BJ (cell line): ENCODE data around the gene DHRS4. TPM values are rescaled to one million over a fixed set of nuclear protein-coding genes. Genes with fewer than 3 reads are reported as not detected.

Experiments
- CTCF ChIA-PET: fragments of 350-600 bp; formaldehyde crosslinking; extraction: SDS; loops from one replicate; lab custom pipeline; 2021; ENCODE audit warnings: antibody characterized with exemption, inconsistent platforms; lab: Yijun Ruan, JAX
- POLR2A ChIA-PET: fragments of 300-600 bp; sonication (Branson Sonifier 250); formaldehyde crosslinking; extraction: SDS; loops from one replicate; lab custom pipeline; 2021; ENCODE audit warnings: antibody characterized with exemption; lab: Charles Lee
- DNase-seq: peaks from one replicate; pipeline ENCODE4 v3.0.0-alpha.2; 2011; ENCODE audit warnings: low read depth
- H3K27me3 ChIP-seq: 2 replicates; pipeline ENCODE4 v1.6.0; 2011; ENCODE audit warnings: low read length; ENCODE audit not compliant: control insufficient read depth, insufficient read depth
- H3K36me3 ChIP-seq: 2 replicates; pipeline ENCODE4 v1.5.1; 2011; ENCODE audit warnings: low read length; ENCODE audit not compliant: control insufficient read depth, insufficient read depth
- H3K4me3 ChIP-seq: 2 replicates; pipeline ENCODE4 v1.5.1; 2011; ENCODE audit warnings: low read depth, mild to moderate bottlenecking, control low read depth, low read length
- CTCF ChIP-seq: IDR thresholded peaks from 2 replicates; pipeline ENCODE4 v1.5.1; 2011; ENCODE audit warnings: low read depth, mild to moderate bottlenecking, control low read depth, inconsistent platforms, low read length, moderate library complexity; ENCODE audit not compliant: insufficient read depth
- polyA plus RNA-seq: library from polyadenylated mRNA; depleted of rRNA; stranded (reverse); fragments of >200 nt; gene quantifications from 2 replicates; pipeline ENCODE4 v1.2.3, GENCODE V29; 2011

The DHRS4 gene
- polyA plus RNA-seq, 1 experiment: 24.7 TPM

GRCh38 chr14:23929136-23929535, 24.4 kb upstream of the DHRS4 start:
- CTCF ChIA-PET: interaction anchor here (0.9 to 3.0 kb wide), 4 partner anchors 19 to 340 kb away, joined by 3 to 39 read pairs (median 8); partner anchors contain the start of gene DHRS4
- H3K36me3 ChIP-seq: no peaks in the 10 kb centered on the region
- H3K4me3 ChIP-seq: no peak overlapping the region
- POLR2A ChIA-PET: no interaction called here
- no peak for DNase-seq
- no peaks in the 10 kb centered on the region; the same call in 1 of the 2 replicates for H3K27me3 ChIP-seq
- no peak for TF ChIP-seq CTCF

DNA sequence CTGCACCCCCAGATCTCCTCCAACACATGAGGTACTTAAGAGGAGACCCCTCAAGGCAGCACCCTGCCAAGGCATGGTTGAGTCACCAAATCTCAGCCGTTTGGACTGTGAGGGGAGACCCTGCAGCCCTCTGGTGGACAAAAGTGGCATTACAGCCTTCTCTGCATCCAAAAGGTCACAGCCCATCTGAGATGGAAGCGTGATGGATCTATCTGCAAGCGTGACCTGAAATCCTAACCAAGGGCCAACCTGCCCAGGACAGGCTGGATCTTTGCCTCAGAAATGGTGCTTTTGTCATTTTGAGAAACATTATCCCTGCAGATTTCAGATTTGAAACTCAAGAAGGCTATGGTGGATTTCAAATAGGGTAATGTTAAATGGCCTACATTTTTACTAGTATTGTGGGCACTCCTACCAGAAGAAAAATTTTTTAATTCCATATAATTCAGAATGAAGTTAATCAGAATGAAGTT, 23.7 kb upstream of the DHRS4 start:
- ChIA-PET POLR2A (no interaction called here), CTCF (interaction anchor here (0.8 to 3.0 kb wide), 16 partner anchors 9 to 341 kb away, joined by 3 to 39 read pairs (median 4); partner anchors contain the start of genes DHRS2 and DHRS4)
- DNase-seq: no peak
- no peaks in the 10 kb centered on the region for H3K36me3 ChIP-seq
- no peaks in the 10 kb centered on the region; the same call in 1 of the 2 replicates for H3K27me3 ChIP-seq
- H3K4me3 ChIP-seq: no peak overlapping the region
- peak; percentile 96 for TF ChIP-seq CTCF

GRCh38 chr14:23930742-23931141, 22.8 kb upstream of the DHRS4 start:
- ChIA-PET CTCF (interaction anchor here (0.5 to 3.0 kb wide), 19 partner anchors 9 to 389 kb away, joined by 3 to 39 read pairs (median 4); partner anchors contain the start of gene DHRS2), POLR2A (no interaction called here)
- DNase-seq: no peak
- H3K36me3 ChIP-seq: no peaks in the 10 kb centered on the region
- no peak overlapping the region for H3K4me3 ChIP-seq
- no peaks in the 10 kb centered on the region; the same call in 1 of the 2 replicates for H3K27me3 ChIP-seq
- no peak for TF ChIP-seq CTCF

DNA sequence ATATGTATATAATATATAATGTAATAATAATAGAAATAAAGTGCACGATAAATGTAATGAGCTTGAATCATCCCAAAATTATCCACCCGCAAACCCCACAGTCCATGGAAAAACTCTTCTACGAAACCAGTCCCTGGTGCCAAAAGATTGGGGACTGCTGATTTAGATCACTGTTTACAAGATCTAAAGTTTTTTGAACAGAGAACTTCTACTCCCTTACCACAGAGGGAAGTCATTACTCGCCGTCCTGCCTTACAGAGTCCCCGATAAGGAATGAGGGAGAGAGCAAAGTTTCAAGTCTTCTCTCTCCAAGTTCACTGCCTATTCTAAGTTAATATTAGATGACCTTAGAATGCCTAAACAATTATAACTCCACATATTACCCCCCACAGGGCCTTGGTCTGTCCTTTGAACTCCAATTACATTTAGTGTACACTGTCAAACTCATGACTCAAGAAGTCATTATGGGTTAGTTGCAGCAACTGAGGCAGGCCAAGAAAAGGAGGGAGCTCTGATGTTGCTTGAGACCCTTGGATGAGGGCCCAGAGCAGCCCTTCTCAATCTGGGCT, 21.8 kb upstream of the DHRS4 start:
- no peaks in the 10 kb centered on the region for H3K36me3 ChIP-seq
- CTCF ChIA-PET: interaction anchor here (1.0 to 3.0 kb wide), 4 partner anchors 14 to 300 kb away, joined by 3 to 39 read pairs (median 4); no protein-coding TSS in a partner anchor
- POLR2A ChIA-PET: no interaction called here
- H3K27me3 ChIP-seq: no peaks in the 10 kb centered on the region; the same call in 1 of the 2 replicates
- no peak for DNase-seq
- no peak overlapping the region for H3K4me3 ChIP-seq
- no peak for TF ChIP-seq CTCF

GRCh38 chr14:23932639-23933038, 20.9 kb upstream of the DHRS4 start:
- no peak for DNase-seq
- POLR2A ChIA-PET: no interaction called here
- H3K27me3 ChIP-seq: no peaks in the 10 kb centered on the region
- no peak overlapping the region for H3K4me3 ChIP-seq
- TF ChIP-seq CTCF: no peak
- H3K36me3 ChIP-seq: no peaks in the 10 kb centered on the region
- CTCF ChIA-PET: interaction anchor here (0.7 to 1.9 kb wide), 3 partner anchors 12 to 344 kb away, joined by 3 to 8 read pairs (median 4); no protein-coding TSS in a partner anchor
